ENCODE measurements around the gene CSTF3.

DNA sequence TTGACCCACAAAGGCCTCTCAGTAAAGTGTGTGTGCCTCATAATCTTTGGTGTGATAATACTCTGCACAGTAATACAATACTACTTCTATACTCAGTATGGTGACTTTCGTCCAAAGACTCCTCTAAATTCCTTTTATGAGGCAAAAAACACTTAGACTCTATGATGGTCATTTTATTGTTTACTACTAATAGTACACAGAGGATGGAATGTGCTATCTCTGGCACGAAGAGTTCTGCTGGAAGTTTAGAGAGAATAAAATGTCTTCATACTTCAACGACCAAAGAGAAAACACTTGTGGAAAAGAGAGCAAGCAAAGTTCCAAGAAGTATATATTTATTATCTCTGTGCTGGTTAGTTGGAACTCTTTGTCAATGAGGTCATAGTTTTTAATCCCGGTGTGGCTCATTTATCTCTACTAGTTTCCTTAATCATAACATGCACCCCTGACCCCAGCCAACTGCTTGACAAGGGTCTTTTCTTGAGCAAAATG, 7.5 kb upstream of the CSTF3 start:
- TF ChIP-seq, protein P1, sequence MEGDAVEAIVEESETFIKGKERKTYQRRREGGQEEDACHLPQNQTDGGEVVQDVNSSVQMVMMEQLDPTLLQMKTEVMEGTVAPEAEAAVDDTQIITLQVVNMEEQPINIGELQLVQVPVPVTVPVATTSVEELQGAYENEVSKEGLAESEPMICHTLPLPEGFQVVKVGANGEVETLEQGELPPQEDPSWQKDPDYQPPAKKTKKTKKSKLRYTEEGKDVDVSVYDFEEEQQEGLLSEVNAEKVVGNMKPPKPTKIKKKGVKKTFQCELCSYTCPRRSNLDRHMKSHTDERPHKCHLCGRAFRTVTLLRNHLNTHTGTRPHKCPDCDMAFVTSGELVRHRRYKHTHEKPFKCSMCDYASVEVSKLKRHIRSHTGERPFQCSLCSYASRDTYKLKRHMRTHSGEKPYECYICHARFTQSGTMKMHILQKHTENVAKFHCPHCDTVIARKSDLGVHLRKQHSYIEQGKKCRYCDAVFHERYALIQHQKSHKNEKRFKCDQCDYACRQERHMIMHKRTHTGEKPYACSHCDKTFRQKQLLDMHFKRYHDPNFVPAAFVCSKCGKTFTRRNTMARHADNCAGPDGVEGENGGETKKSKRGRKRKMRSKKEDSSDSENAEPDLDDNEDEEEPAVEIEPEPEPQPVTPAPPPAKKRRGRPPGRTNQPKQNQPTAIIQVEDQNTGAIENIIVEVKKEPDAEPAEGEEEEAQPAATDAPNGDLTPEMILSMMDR (IDR thresholded peaks at IDR 0.05; ENCODE audit: borderline replicate concordance, extremely low read depth, low read length, poor library complexity, severe bottlenecking) = no peak
- no peak for TF ChIP-seq EZH2 (IDR thresholded peaks at IDR 0.05; ENCODE audit: borderline replicate concordance, low read depth, low read length, severe bottlenecking)

All from DND-41 (cell line).